ENCODE measurements around the gene RAP1B.

Gene RAP1B

GRCh38 chr12:68612697-68613096 lies 2.0 kb downstream of the RAP1B start:
- TF ChIP-seq TEAD4 (IDR thresholded peaks at IDR 0.05) (no peak), ZBTB7A (IDR thresholded peaks at IDR 0.05; ENCODE audit: low read depth) (no peak), RAD21 (IDR thresholded peaks at IDR 0.05; ENCODE audit: low read depth) (no peak), TCF12 (IDR thresholded peaks at IDR 0.05; ENCODE audit: low read depth) (no peak), NFIC (IDR thresholded peaks at IDR 0.05) (no peak)

GRCh38 chr12:68613209-68613904 lies 2.7 kb downstream of the RAP1B start:
- TF ChIP-seq ZBTB7A (IDR thresholded peaks at IDR 0.05; ENCODE audit: low read depth) (no peak), FOXM1 (IDR thresholded peaks at IDR 0.05; ENCODE audit: borderline replicate concordance, low read depth) (no peak), REST (IDR thresholded peaks at IDR 0.05; ENCODE audit: low read depth) (no peak), CREB1 (IDR thresholded peaks at IDR 0.05; ENCODE audit: low read depth) (no peak), TEAD4 (IDR thresholded peaks at IDR 0.05) (no peak), MAX (IDR thresholded peaks at IDR 0.05) (no peak), YY1 (IDR thresholded peaks at IDR 0.05; ENCODE audit: low read depth) (no peak)

- TF ChIP-seq NFIC (IDR thresholded peaks at IDR 0.05) (no peak), EP300 (IDR thresholded peaks at IDR 0.05; ENCODE audit: borderline replicate concordance) (no peak), REST (IDR thresholded peaks at IDR 0.05; ENCODE audit: low read depth) (no peak), FOXM1 (IDR thresholded peaks at IDR 0.05; ENCODE audit: borderline replicate concordance, low read depth) (no peak), RAD21 (IDR thresholded peaks at IDR 0.05; ENCODE audit: low read depth) (no peak), YY1 (IDR thresholded peaks at IDR 0.05; ENCODE audit: low read depth) (no peak), TCF12 (IDR thresholded peaks at IDR 0.05; ENCODE audit: low read depth) (no peak), ZBTB7A (IDR thresholded peaks at IDR 0.05; ENCODE audit: low read depth) (no peak), MAX (IDR thresholded peaks at IDR 0.05) (no peak)
Measured at GRCh38 chr12:68614105-68614679, 3.5 kb downstream of the RAP1B start.

DNA sequence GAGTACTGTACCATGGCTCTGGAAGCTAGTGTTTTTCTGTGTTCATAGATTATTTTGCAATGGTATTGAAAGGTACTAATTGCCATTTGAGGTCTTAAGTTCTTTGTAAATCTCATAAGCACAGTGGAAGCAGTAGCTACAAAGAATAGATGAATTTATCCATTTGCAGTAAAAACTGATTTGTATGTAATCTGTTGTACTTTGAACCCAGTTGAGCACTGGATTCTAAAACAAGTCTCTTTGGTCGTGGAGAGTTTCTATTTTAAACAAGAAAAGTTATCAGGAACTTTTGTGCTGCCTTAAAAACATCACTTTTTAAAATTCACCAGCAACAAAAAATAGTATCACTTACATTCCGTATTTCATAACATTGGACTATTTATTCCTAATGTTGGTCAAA lies 4.1 kb downstream of the RAP1B start:
- no peak for TF ChIP-seq FOXM1 (IDR thresholded peaks at IDR 0.05; ENCODE audit: borderline replicate concordance, low read depth)
- TF ChIP-seq YY1 (IDR thresholded peaks at IDR 0.05; ENCODE audit: low read depth), result no peak
- TF ChIP-seq CEBPB (IDR thresholded peaks at IDR 0.05), result no peak
- no peak for TF ChIP-seq EGR1 (IDR thresholded peaks at IDR 0.05)
- TF ChIP-seq TCF12 (IDR thresholded peaks at IDR 0.05; ENCODE audit: low read depth), result no peak
- TF ChIP-seq EP300 (IDR thresholded peaks at IDR 0.05; ENCODE audit: borderline replicate concordance), result no peak
- no peak for TF ChIP-seq CREB1 (IDR thresholded peaks at IDR 0.05; ENCODE audit: low read depth)
- TF ChIP-seq NFIC (IDR thresholded peaks at IDR 0.05), result no peak
- TF ChIP-seq TAF1 (IDR thresholded peaks at IDR 0.05; ENCODE audit: low read depth), result no peak
- TF ChIP-seq REST (IDR thresholded peaks at IDR 0.05; ENCODE audit: low read depth), result no peak
- TF ChIP-seq ZBTB7A (IDR thresholded peaks at IDR 0.05; ENCODE audit: low read depth), result no peak
- no peak for TF ChIP-seq RAD21 (IDR thresholded peaks at IDR 0.05; ENCODE audit: low read depth)
- TF ChIP-seq TEAD4 (IDR thresholded peaks at IDR 0.05), result no peak
- TF ChIP-seq, protein P1, sequence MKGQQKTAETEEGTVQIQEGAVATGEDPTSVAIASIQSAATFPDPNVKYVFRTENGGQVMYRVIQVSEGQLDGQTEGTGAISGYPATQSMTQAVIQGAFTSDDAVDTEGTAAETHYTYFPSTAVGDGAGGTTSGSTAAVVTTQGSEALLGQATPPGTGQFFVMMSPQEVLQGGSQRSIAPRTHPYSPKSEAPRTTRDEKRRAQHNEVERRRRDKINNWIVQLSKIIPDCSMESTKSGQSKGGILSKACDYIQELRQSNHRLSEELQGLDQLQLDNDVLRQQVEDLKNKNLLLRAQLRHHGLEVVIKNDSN (IDR thresholded peaks at IDR 0.05), result no peak
- TF ChIP-seq MAX (IDR thresholded peaks at IDR 0.05), result no peak

Measured in Ishikawa (cell line).